Endothelial cell (in vitro differentiated cells): ENCODE data around the gene DOK5. TPM values are rescaled to one million over a fixed set of nuclear protein-coding genes. Genes with fewer than 3 reads are reported as not detected.

Experiments
- DNase-seq: peaks from one replicate; pipeline ENCODE4 v3.0.0; 2021; ENCODE audit warnings: low spot score
- H3K27ac Mint-ChIP-seq: one replicate; pipeline ENCODE4 v1.8.0; 2021; ENCODE audit warnings: mixed read lengths, inconsistent platforms; ENCODE audit not compliant: unreplicated experiment
- H3K27me3 Mint-ChIP-seq: one replicate; pipeline ENCODE4 v1.8.0; 2021; ENCODE audit warnings: mild to moderate bottlenecking, moderate library complexity, mixed read lengths, inconsistent platforms; ENCODE audit not compliant: unreplicated experiment
- H3K36me3 Mint-ChIP-seq: one replicate; pipeline ENCODE4 v1.8.0; 2021; ENCODE audit warnings: mild to moderate bottlenecking, low read depth, mixed read lengths, inconsistent platforms; ENCODE audit not compliant: unreplicated experiment
- H3K4me1 Mint-ChIP-seq: one replicate; pipeline ENCODE4 v1.8.0; 2021; ENCODE audit warnings: mild to moderate bottlenecking, mixed read lengths, inconsistent platforms; ENCODE audit not compliant: unreplicated experiment
- H3K4me3 Mint-ChIP-seq: one replicate; pipeline ENCODE4 v1.8.0; 2021; ENCODE audit warnings: mild to moderate bottlenecking, mixed read lengths, inconsistent platforms; ENCODE audit not compliant: unreplicated experiment
- H3K9me3 Mint-ChIP-seq: one replicate; pipeline ENCODE4 v1.8.0; 2021; ENCODE audit warnings: mixed read lengths, inconsistent platforms; ENCODE audit not compliant: unreplicated experiment
- total RNA-seq: library from RNA; stranded (reverse); fragmentation: NEBNext Ultra II Directional; extraction: Animal tissue kit (Norgen Biotek cat#: 25700); gene quantifications from one replicate; pipeline ENCODE4 v1.2.1, GENCODE V29; 2021; ENCODE audit not compliant: unreplicated experiment
- TF ChIP-seq, protein P1 (sequence below): fragments of 200-600 bp; sonication (generic); IDR thresholded peaks from one replicate; pipeline ENCODE4 v1.5.0; 2021; ENCODE audit warnings: antibody characterized with exemption; ENCODE audit not compliant: unreplicated experiment

The DOK5 gene
- total RNA-seq, 1 donor from 2014 or later, result 0.26 TPM

DNA sequence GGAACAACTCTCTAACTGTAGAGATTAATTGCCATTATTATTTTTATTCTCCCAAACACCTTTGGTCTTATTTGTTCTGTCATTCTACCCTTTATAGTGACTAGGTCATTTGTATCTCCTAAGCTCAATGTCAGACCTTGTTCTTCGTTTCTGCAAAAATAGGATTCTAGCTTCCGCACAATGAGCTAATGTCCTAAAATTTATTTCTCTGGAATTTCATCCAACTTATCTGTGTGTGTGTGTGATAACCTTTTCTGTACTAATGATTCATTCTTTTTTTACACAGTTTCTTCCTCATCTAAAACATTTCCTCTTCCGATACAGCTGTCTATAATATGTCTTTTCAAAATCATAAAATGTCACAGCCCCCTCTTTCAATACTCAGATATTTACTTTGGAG is 84.5 kb downstream of the DOK5 start:
- no peaks in the 10 kb centered on the region for H3K36me3 Mint-ChIP-seq
- no peak overlapping the region for H3K4me3 Mint-ChIP-seq
- H3K4me1 Mint-ChIP-seq, result no peaks in the 10 kb centered on the region
- TF ChIP-seq, protein P1, sequence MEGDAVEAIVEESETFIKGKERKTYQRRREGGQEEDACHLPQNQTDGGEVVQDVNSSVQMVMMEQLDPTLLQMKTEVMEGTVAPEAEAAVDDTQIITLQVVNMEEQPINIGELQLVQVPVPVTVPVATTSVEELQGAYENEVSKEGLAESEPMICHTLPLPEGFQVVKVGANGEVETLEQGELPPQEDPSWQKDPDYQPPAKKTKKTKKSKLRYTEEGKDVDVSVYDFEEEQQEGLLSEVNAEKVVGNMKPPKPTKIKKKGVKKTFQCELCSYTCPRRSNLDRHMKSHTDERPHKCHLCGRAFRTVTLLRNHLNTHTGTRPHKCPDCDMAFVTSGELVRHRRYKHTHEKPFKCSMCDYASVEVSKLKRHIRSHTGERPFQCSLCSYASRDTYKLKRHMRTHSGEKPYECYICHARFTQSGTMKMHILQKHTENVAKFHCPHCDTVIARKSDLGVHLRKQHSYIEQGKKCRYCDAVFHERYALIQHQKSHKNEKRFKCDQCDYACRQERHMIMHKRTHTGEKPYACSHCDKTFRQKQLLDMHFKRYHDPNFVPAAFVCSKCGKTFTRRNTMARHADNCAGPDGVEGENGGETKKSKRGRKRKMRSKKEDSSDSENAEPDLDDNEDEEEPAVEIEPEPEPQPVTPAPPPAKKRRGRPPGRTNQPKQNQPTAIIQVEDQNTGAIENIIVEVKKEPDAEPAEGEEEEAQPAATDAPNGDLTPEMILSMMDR, result no peak
- H3K9me3 Mint-ChIP-seq, result no peaks in the 10 kb centered on the region
- H3K27me3 Mint-ChIP-seq, result no peaks in the 10 kb centered on the region
- no peak overlapping the region for H3K27ac Mint-ChIP-seq
- DNase-seq, result no peak

DNA sequence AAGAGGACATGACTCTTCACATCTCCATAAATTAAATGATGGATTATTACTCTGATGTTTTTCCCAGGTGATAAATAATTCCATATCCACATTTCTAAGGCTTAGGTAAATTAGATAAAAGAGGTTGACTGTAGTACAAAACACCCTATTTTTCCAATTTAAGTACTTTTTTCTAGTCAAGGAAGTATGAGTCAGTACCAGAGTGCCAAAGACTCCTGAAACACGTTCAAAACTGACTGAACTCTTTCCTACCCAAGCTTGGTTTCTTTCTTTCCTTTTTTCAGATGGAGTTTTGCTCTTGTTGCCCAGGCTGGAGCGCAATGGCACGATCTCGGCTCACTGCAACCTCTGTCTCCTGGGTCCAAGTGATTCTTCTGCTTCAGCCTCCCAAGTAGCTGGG is 85.0 kb downstream of the DOK5 start:
- no peak overlapping the region for H3K27ac Mint-ChIP-seq
- H3K9me3 Mint-ChIP-seq, result no peaks in the 10 kb centered on the region
- no peaks in the 10 kb centered on the region for H3K36me3 Mint-ChIP-seq
- no peaks in the 10 kb centered on the region for H3K4me1 Mint-ChIP-seq
- H3K27me3 Mint-ChIP-seq, result no peaks in the 10 kb centered on the region
- no peak for DNase-seq
- no peak overlapping the region for H3K4me3 Mint-ChIP-seq
- TF ChIP-seq, protein P1, result no peak

DNA sequence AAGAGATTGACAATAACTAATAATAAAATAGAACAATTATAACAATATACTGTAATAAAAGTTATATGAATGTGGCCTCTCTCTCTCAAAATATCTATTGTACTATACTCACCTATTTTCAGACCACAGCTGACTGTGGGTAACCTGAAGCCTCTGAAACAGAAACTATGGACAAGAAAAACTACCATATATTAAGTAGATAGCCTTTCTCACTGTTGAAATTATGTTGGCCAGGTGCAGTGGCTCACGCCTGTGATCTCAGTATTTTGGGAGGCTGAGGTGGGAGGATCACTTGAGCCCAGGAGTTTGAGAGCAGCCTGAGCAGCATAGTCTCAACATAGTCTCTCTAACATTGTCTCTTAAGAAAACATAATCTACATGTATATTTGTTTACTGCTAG is 89.9 kb downstream of the DOK5 start:
- no peaks in the 10 kb centered on the region for H3K36me3 Mint-ChIP-seq
- H3K27me3 Mint-ChIP-seq, result no peaks in the 10 kb centered on the region
- H3K27ac Mint-ChIP-seq, result no peak overlapping the region
- H3K4me3 Mint-ChIP-seq, result no peak overlapping the region
- no peaks in the 10 kb centered on the region for H3K4me1 Mint-ChIP-seq
- DNase-seq, result no peak
- TF ChIP-seq, protein P1, result no peak
- no peaks in the 10 kb centered on the region for H3K9me3 Mint-ChIP-seq

DNA sequence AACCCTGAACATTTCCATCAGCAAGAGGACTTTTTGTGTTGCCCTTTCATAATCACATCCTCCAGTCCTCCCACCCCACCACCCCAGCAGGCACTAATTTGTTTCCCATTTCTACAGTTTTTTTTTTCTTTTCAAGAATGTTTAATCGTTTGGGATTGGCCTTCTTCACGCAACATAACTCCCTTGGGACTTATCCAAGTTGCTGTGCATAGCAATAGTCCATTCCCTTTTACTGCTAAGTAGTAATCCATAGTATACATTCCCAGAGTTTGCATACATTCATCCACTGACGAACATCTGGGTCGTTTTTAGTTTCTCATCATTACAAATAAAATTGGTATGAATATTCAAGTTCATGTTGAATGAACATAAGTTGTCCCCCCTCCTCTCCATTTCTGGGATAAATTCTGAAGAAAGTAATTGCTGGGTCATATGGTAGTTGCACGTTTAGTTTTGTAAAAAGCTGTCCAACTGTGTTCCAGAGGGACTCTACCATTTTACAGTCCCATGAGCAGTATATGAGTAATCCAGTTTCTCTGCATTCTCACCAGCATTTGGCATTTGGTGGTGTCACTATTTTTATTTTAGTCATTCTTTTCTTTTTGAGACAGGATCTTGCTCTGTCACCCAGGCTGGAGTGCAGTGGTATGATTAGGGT is 90.8 kb downstream of the DOK5 start:
- H3K4me3 Mint-ChIP-seq, result no peak overlapping the region
- no peaks in the 10 kb centered on the region for H3K36me3 Mint-ChIP-seq
- no peaks in the 10 kb centered on the region for H3K27me3 Mint-ChIP-seq
- TF ChIP-seq, protein P1, result no peak
- no peaks in the 10 kb centered on the region for H3K9me3 Mint-ChIP-seq
- no peaks in the 10 kb centered on the region for H3K4me1 Mint-ChIP-seq
- H3K27ac Mint-ChIP-seq, result no peak overlapping the region
- no peak for DNase-seq

DNA sequence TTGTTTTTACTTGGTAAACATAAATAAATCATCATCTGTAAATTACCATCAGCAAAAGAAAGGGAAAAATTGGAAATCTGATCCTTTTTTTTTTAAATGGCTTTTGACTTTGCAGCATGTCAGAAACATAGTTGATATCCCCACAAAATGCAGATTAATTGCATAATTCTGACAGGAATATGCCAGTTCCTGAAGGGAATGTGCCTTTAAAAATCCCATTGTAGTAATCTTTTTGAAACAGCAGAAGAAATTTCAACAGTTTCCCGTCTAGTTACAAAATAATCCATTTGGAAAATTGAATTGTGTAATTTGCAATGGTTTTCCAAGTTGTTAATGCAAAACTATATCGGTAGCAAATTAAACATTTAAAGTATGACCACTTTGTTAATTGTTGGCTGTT is 95.2 kb downstream of the DOK5 start:
- H3K9me3 Mint-ChIP-seq, result no peaks in the 10 kb centered on the region
- H3K27ac Mint-ChIP-seq, result no peak overlapping the region
- TF ChIP-seq, protein P1, result no peak
- no peaks in the 10 kb centered on the region for H3K36me3 Mint-ChIP-seq
- no peak overlapping the region for H3K4me3 Mint-ChIP-seq
- peaks cover 3% of the 10 kb centered on the region for H3K27me3 Mint-ChIP-seq
- H3K4me1 Mint-ChIP-seq, result no peaks in the 10 kb centered on the region
- DNase-seq, result no peak
